ENCODE results near the gene FBXO24. TPM values are rescaled to one million over a fixed set of nuclear protein-coding genes. Genes with fewer than 3 reads are reported as not detected.

Gene FBXO24
- total RNA-seq, 8 experiments from 2014 or later, result 0.25 to 1.9 (median 0.75) TPM

GRCh38 chr7:100571829-100572116, 14.4 kb upstream of the FBXO24 start:
- H3K4me1 ChIP-seq (replicated peaks in 1 of 2), result peaks cover 57 to 65% of the 10 kb centered on the region in 2 donors
- WGBS, 10 experiments, result 100% methylated on average over 1 of the region's 2 CpGs; no CpG with 5 or more reads in 9 of the 10 experiments
- H3K27ac ChIP-seq, result no peak overlapping the region
- no peak for ATAC-seq (replicated peaks in 6 of 8)
- H3K4me3 ChIP-seq, result no peak overlapping the region
- in situ Hi-C loops (cut with MboI; ENCODE audit: low pct_unique_long_range_greater_than_20kb in 2 of 9, low sequenced_read_pairs in 9 of 9, unreplicated experiment in 9 of 9), result loop anchor here in 4 of 9 experiments (25.0 kb wide), 1 partner anchor 109 kb away; the partner anchor contains the start of gene SPACDR (in 4 of the 4)

- ATAC-seq (replicated peaks in 6 of 8), result no peak
- H3K4me3 ChIP-seq, result no peak overlapping the region
- 84% methylated on average over 3 of the region's 20 CpGs; no CpG with 5 or more reads in 9 of the 10 experiments for WGBS, 10 experiments
- in situ Hi-C loops (cut with MboI; ENCODE audit: low pct_unique_long_range_greater_than_20kb in 2 of 9, low sequenced_read_pairs in 9 of 9, unreplicated experiment in 9 of 9), result loop anchor here in 4 of 9 experiments (25.0 kb wide), 1 partner anchor 110 kb away; the partner anchor contains the start of gene SPACDR (in 4 of the 4)
- H3K27ac ChIP-seq, result no peak overlapping the region
- peaks cover 51 to 58% of the 10 kb centered on the region in 2 donors for H3K4me1 ChIP-seq (replicated peaks in 1 of 2)
These were observed 13.7 kb upstream of the FBXO24 start for GRCh38 chr7:100572281-100572948.

- H3K27ac ChIP-seq, result no peak overlapping the region
- peaks cover 44 to 51% of the 10 kb centered on the region in 2 donors for H3K4me1 ChIP-seq (replicated peaks in 1 of 2)
- no peak overlapping the region for H3K4me3 ChIP-seq
- in situ Hi-C loops (cut with MboI; ENCODE audit: low pct_unique_long_range_greater_than_20kb in 2 of 9, low sequenced_read_pairs in 9 of 9, unreplicated experiment in 9 of 9), result loop anchor here in 4 of 9 experiments (25.0 kb wide), 1 partner anchor 111 kb away; the partner anchor contains the start of gene SPACDR (in 4 of the 4)
- 100% methylated on average over 2 of the region's 30 CpGs; no CpG with 5 or more reads in 9 of the 10 experiments for WGBS, 10 experiments
- no peak for ATAC-seq (replicated peaks in 6 of 8)
These were observed 13.0 kb upstream of the FBXO24 start for GRCh38 chr7:100572949-100573675.

- H3K4me3 ChIP-seq, result no peak within 1 kb of the TSS
- in situ Hi-C loops (cut with MboI; ENCODE audit: low pct_unique_long_range_greater_than_20kb in 2 of 9, low sequenced_read_pairs in 9 of 9, unreplicated experiment in 9 of 9), result loop anchor here in 4 of 9 experiments (25.0 kb wide), 1 partner anchor 112 kb away; the partner anchor contains the start of gene SPACDR (in 4 of the 4)
- H3K27ac ChIP-seq, result peak within 1 kb of the TSS in 1 of 2 donors; percentile 39
- peaks cover 37 to 44% of the 10 kb centered on the region in 2 donors for H3K4me1 ChIP-seq (replicated peaks in 1 of 2)
- no peak for ATAC-seq (replicated peaks in 6 of 8)
- 100% methylated on average over 1 of the region's 70 CpGs; no CpG with 5 or more reads in 9 of the 10 experiments for WGBS, 10 experiments
These were observed 12.3 kb upstream of the FBXO24 start, which contains the start of gene SAP25 for GRCh38 chr7:100573691-100574361. Gene SAP25, minus strand, starts transcription at chr7:100573900. Its CDS starts 158 bp downstream, at chr7:100573742.

- in situ Hi-C loops (cut with MboI; ENCODE audit: low pct_unique_long_range_greater_than_20kb in 2 of 9, low sequenced_read_pairs in 9 of 9, unreplicated experiment in 9 of 9), result loop anchor here in 4 of 9 experiments (25.0 kb wide), 1 partner anchor 112 kb away; the partner anchor contains the start of gene SPACDR (in 4 of the 4)
- ATAC-seq (replicated peaks in 6 of 8), result no peak
- 93 to 96% methylated on average over 5 to 9 of the region's 44 CpGs; no CpG with 5 or more reads in 8 of the 10 experiments for WGBS, 10 experiments
- H3K27ac ChIP-seq, result peak overlapping the region in 1 of 2 donors; percentile 39
- H3K4me1 ChIP-seq (replicated peaks in 1 of 2), result peaks cover 29 to 37% of the 10 kb centered on the region in 2 donors
- H3K4me3 ChIP-seq, result no peak overlapping the region
These were observed 11.5 kb upstream of the FBXO24 start for GRCh38 chr7:100574362-100575205.

- ATAC-seq (replicated peaks in 6 of 8), result peak in 6 of 8 experiments; percentile 7 to 55 (median 44)
- Histone ChIP-seq H3K27ac (peak overlapping the region in 1 of 2 donors; percentile 39), H3K4me1 (replicated peaks in 1 of 2) (peaks cover 23 to 31% of the 10 kb centered on the region in 2 donors), H3K4me3 (no peak overlapping the region)
- in situ Hi-C loops (cut with MboI; ENCODE audit: low pct_unique_long_range_greater_than_20kb in 2 of 9, low sequenced_read_pairs in 9 of 9, unreplicated experiment in 9 of 9), result no loop called here
- no CpG with 5 or more reads among the region's 14 CpGs for WGBS, 10 experiments
These were observed 10.9 kb upstream of the FBXO24 start for GRCh38 chr7:100575206-100575631.

- 100% methylated on average over 1 of the region's 17 CpGs; no CpG with 5 or more reads in 9 of the 10 experiments for WGBS, 10 experiments
- Histone ChIP-seq H3K4me3 (no peak overlapping the region), H3K4me1 (replicated peaks in 1 of 2) (peaks cover 19 to 26% of the 10 kb centered on the region in 2 donors), H3K27ac (no peak overlapping the region)
- ATAC-seq (replicated peaks in 6 of 8), result no peak
- in situ Hi-C loops (cut with MboI; ENCODE audit: low pct_unique_long_range_greater_than_20kb in 2 of 9, low sequenced_read_pairs in 9 of 9, unreplicated experiment in 9 of 9), result no loop called here
These were observed 10.3 kb upstream of the FBXO24 start for GRCh38 chr7:100575746-100576383.

- 80 to 100% (median 91%) methylated on average over 1 to 6 of the region's 13 CpGs; no CpG with 5 or more reads in 5 of the 10 experiments for WGBS, 10 experiments
- no peak for ATAC-seq (replicated peaks in 6 of 8)
- in situ Hi-C loops (cut with MboI; ENCODE audit: low pct_unique_long_range_greater_than_20kb in 2 of 9, low sequenced_read_pairs in 9 of 9, unreplicated experiment in 9 of 9), result no loop called here
- Histone ChIP-seq H3K4me1 (replicated peaks in 1 of 2) (peaks cover 15 to 20% of the 10 kb centered on the region in 2 donors), H3K27ac (no peak overlapping the region), H3K4me3 (no peak overlapping the region)
These were observed 9.6 kb upstream of the FBXO24 start for GRCh38 chr7:100576384-100576993.

GRCh38 chr7:100577103-100577502, 9.0 kb upstream of the FBXO24 start:
- no peak for ATAC-seq (replicated peaks in 6 of 8)
- 90 to 100% methylated on average over 2 of the region's 24 CpGs; no CpG with 5 or more reads in 8 of the 10 experiments for WGBS, 10 experiments
- in situ Hi-C loops (cut with MboI; ENCODE audit: low pct_unique_long_range_greater_than_20kb in 2 of 9, low sequenced_read_pairs in 9 of 9, unreplicated experiment in 9 of 9), result no loop called here

GRCh38 chr7:100577507-100577906, 8.6 kb upstream of the FBXO24 start:
- no peak for ATAC-seq (replicated peaks in 6 of 8)
- Histone ChIP-seq H3K4me1 (replicated peaks in 1 of 2) (peaks cover 5 to 10% of the 10 kb centered on the region in 2 donors), H3K27ac (no peak overlapping the region), H3K4me3 (no peak overlapping the region)
- 92 to 93% methylated on average over 2 to 5 of the region's 14 CpGs; no CpG with 5 or more reads in 8 of the 10 experiments for WGBS, 10 experiments
- in situ Hi-C loops (cut with MboI; ENCODE audit: low pct_unique_long_range_greater_than_20kb in 2 of 9, low sequenced_read_pairs in 9 of 9, unreplicated experiment in 9 of 9), result no loop called here

More at GRCh38 chr7:100577103-100577502, 9.0 kb upstream of the FBXO24 start:
- Histone ChIP-seq H3K4me1 (replicated peaks in 1 of 2) (peaks cover 9 to 14% of the 10 kb centered on the region in 2 donors), H3K4me3 (no peak overlapping the region), H3K27ac (no peak overlapping the region)
